SIG-M5 treated with dmso at 0.1 percent for 504 hours (cell line): ENCODE measurements around the gene CFAP221.

Experiments used
- DNase-seq: peaks from one replicate; lab custom pipeline; 2025; ENCODE audit not compliant: unreplicated experiment; lab: John Stamatoyannopoulos, UW

Gene CFAP221

DNA sequence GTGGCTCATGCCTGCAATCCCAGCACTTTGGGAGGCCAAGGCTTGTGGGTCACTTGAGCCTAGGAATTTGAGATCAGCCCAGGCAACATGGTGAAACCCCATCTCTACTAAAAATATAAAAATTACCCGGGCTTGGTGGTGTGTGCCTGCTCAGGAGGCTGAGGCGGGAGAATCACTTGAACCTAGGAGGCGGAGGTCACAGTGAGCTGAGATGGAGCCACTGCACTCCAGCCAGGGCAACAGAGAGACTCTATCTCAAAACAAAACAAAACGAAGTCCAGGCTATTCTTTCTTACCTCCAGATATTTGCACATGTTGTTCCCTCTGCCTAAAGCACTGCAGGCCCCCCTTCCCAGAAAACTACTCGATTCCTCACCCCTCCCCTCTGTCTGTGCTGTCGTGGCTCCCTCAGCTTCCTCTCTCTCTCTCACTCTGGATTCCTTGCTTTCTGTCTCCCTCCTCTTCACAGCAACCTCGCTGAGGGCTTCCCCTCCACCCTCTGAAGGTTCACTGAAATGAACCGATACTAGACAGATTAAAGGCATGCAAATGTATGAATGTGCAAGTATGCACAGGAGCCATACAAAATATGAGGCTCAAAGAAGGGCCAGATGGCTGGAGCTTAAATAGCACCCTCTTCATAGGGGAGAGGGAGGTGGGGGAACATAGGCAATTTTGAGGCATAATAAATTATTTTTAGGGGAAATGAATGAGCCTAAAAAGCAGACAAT is 153.2 kb downstream of the CFAP221 start:
- no peak for DNase-seq

DNA sequence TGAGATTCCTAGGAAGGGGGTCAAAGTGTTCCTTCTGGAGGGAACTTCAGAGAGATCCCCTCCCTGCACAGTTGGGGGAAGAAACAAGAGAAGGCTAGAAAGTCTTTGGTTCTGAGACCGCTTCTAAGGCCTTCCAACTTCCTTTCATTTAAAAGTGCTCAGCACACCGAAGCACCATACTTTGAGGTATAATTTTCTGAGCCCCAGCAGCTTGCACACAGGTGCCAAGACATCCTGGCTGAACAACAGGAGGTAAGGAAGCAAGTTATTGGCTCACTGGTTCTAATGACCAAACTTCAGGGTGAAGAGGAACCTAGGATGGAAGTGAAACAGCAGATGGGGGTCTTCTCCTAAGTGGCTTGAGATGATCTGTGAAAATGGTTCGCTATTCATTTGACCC is 154.0 kb downstream of the CFAP221 start:
- no peak for DNase-seq

DNA sequence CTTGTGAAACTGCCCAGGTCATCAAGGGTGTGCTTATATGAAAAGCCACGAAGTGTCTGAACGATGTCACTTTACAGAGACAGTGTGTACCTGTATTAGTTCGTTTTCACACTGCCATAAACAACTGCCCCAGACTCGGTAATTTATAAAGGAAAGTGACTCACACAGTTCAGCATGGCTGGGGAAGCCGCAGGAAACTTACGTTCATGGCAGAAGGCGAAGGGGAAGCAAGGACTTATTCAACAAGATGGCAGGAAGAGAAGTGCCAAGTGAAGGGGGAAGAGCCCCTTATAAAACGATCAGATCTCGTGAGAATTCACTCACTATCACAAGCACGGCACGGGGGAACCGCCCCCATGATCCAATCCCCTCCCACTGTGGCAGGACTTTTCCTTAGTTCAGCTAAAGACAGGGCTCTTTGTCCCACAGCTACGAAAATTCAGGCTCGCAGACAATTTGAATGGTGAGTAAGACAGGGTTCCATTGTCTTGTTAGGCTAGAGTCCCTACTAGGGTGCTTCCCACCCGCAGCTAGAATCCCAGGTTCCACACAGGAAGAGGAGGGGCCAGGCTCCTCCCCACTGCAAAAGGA is 154.9 kb downstream of the CFAP221 start:
- DNase-seq: no peak

DNA sequence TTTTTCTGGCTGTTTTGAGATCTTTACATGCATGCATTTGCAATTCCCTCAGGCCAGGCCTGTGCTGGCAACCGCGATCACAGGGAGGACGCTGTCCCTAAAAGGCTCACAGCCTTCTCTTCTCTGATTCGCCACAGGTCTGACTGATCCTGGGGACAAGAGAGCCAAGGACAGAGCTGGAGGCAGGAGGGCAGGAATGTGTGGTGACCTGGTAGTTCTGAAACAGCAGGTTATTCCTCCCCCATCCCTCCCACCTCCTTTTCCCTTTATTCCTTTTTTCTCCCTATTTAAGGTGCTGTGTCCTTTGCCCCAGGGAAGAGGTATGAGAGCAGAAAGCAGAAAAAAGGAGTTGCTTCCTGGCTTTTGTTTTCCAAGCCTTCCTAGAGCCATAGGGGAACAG is 156.6 kb downstream of the CFAP221 start:
- no peak for DNase-seq

DNA sequence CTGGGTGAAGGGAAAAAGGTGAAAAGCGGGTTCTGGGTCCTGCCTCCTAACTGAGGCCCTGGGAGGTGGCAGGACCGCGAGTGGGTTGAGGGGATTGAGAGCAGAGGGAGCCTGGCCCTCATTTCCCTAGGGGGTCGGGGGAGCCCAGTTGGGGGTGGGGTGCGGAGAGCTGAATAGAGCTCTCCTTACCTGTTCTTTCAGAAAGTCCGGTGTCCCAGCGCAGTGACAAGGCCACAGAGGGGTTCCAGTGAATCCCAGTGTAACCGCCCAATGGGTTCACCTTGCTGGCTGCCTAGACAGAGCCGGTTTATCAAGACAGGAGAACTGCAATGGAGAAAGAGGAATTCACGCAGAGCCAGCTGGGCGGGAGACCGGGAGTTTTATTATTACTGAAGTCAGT is 157.1 kb downstream of the CFAP221 start:
- DNase-seq: no peak

DNA sequence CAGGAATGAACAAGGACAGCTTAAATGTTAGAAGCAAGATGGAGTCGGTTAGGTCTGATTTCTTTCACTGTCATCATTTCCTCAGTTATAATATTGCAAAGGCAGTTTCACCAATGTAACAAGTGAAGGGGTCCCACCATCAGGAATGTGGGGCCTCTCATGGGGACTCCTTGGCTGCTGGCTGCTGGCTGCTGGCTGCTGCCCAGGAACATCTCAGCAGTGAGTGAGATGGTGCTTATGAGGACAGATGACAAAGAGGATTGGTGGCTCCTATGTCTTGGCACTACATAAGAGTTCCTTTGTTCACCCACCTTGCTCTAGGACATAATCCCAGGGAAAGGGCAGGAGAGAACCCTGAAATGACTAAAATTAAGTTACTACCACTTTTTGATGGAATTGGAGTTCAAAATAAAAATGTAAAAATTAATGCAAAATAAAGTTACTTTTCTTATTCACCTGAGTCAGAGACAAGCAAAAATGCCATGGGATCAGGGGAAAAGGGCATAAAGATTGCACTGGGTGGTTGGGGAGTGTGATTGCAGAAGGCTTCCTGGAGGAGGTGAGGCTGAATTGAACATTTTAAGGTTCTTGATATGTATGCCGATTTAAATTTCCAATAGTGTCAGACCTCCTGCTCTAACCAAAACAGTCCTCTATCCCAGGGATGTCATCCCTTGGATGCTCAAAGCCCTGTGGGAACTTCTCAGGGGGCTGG is 158.1 kb downstream of the CFAP221 start:
- DNase-seq: no peak

DNA sequence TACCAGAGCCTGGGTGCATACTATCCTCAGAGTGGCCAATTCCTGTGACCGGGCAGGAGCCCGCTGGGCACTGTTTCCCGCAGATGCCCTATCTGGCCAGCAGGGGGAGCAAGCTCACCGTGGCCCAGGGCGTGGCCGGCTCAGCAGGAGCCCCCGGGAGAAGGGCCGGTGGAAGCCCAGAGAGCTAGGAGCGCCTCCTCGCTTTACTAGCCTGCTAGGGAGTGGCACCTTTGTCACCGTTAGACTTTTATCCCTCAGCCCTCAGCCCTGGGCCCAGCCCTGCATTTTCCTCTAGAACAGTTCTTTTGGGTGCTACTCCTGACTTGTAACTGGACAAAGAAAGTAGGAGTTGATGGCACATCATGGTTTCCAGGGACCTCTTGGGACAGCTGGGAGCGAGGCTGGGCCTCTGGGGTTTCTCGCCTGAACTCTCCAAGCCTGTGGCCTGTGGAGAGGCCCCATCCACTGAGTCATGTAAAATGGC is 158.7 kb downstream of the CFAP221 start:
- peak; percentile 62 for DNase-seq

DNA sequence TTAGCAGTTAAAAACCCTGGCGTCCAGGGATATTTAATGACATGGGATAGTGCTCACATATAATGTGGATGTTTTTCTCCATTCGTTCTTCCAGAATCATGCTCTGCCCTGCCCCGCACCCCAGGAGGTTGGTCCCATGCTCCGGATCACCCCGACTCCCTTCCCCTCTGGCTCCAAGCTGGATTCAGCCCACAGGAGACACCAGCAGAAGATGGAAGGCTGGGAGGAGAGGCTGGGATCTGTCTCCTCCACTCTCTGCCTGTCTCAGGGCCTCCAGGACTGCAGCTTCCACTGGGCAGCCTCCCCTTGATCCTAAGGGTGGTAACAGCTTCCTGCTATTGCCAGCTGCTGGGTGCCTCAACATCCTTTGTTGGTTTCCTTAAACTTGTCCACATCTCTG is 159.3 kb downstream of the CFAP221 start:
- DNase-seq: no peak

DNA sequence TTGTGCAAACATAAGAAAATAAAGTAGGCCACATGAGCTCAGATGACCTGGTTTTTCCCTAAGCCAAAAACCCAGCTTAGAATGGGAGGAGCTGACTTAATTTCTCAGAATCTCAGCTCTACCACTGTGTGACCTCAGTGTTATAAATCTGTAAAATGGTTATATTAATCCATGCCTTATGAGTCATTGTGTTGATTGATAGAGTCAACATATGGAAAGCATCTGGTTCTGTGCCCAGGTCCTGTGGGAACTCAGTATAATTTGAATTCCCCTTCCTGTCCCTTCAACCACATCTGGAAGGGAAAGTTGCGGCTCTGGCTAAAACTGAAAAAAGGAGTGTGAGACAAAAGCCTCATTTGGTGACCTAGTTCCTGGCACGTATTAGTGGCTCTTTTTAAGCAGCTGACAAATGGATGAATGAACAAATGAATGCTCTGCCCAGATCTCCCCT is 160.4 kb downstream of the CFAP221 start:
- DNase-seq: no peak

DNA sequence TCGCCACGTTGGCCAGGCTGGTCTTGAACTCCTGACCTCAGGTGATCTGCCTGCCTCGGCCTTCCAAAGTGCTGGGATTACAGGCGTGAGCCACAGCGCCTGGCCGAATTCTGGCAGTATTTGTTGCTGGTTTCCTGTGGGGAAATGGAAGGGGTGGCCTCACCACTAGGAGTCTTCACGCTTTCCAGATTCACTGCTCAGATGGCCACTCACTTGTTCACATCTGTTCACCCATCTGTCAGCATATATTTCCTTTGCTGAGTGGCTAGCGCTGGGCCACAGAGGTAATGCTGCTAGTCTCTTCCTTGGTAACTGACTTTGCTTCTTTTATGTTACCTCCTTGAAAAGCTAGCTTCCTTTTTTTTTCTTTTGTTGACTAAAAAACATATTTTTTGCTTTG is 162.0 kb downstream of the CFAP221 start:
- DNase-seq: no peak
